HG03442 (cell line): Measurements from ENCODE around the gene CTBP2.
"Not testable (repeated sequence)": the region's sequence is repeated elsewhere in the genome, so short reads cannot be mapped to it uniquely, and the experiment has no call there.

Experiments
- ATAC-seq: cut with Tn5 transposase; IDR thresholded peaks from one replicate; pipeline ENCODE4 v1.9.1; 2021; ENCODE audit warnings: mild to moderate bottlenecking, moderate library complexity; ENCODE audit not compliant: unreplicated experiment

Gene CTBP2

DNA sequence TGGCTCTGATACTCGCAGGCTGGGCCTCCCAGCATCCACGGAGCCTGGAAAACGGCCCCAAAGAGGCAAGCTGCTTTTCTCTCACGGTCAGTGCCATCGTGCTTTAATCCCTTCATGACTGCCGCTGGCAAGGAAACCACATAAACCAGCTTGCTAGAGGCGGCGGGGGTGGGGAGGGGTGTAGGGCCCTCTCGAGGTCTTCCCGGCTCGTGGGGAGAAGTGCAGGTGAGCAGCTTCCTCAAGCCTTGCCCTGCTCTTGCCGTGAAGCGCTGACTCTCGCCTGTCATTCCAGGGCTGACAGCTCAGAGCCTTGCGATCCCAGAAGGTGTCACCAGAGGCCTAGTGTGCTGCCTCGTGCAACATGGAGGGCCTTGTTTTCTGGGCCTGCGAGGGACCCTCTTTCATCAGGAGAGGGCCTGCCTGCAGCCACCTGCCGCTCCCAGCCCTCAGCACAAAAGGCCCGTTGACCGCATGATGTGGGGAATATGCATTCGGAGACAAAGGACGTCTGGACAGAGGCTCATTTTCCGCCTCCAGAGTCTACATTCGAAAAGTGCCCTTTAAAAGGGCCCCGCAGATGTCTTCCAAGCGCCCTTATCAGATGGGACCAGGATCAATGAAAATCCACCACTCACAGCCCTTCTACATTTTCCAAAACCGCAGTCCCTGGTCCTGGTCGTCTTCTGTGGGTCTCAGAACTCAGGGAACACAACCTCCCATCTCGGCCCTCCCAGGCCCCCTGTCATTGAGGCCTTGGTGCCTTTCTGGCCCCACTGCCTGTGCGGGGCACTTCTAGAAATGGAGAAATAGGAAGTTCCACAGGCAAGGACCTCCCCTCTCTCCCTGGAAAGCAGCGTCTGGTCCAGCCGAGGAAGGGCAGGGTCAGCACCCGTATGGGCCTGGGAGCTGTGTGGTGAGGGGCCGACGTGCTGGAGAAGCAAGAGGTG, 159.7 kb downstream of the CTBP2 start:
- ATAC-seq, result no peak

DNA sequence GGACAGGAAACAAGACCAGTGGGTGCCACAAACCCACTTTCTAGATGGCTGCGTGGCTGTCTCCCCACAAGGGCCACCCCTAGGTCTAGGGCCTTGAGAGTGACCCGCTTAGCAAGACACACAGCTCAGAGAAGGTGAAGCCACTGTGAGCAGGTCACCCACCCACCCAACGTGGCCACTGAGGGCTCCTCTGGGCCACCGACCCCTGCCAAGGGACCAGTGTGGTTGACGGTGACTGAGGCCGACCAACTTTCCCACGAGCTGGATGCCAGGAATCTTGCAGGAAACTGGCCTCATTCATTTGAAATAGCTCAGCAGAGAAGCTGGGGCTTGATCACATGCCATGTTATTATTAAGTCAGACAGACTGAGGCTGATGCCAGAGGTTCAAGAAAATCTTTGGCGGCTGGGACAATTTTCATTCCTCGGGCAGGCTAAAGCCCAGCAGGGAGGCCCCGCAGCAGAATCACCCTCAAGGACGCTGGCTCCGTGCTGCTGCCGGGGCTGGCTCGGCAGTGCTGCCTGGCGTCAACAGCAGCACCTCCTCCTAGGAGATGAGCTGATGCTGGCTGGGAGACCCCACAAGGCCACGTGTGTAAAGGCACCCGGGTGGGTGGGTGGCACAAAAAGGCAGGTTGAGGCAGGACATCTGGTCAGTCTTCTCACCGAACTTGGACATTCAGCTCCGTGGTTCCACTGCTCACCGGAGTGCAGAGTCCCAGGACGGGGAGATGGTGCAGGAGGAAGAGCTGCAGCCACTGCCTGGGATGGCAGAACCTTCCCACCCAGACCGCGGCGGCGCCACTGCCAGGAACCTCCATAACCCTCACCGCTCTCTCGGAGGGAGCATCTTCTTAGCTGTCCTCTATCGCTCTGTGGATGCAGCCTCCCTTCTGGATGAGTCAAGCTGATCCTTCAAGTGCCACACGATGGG, 160.7 kb downstream of the CTBP2 start:
- ATAC-seq, result no peak

DNA sequence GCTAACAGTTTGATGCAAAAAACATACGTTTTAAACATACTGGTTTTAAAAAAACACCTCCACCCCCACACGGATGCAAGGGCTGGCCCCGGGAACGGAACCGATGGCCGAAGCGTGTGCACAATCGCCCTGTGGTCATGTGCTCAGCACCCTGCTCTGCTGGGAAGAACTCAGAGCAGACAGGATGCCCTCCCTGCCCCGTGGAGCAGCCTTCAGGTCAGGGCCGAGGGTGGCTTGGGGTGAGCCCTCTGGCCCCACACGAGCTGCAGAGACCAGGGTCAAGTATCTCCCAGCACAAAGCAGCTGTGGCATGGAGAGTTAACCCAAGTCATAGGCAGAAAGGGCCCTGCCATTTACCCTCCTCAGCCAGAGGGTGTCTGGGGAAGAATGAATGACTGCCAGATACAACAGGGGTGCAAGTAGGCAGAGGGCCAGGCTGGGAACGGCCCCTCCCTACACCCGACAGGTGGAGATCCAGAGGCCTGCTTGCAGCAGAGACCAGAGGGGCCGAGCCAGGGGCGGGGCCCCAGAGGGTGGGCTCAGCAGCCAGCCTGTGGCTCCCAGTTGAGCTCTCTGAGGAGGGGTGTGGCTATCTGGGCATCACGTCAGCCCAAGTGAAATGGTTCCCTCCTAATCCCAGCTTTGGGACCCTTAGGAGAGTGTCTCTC, 161.6 kb downstream of the CTBP2 start:
- ATAC-seq, result no peak

DNA sequence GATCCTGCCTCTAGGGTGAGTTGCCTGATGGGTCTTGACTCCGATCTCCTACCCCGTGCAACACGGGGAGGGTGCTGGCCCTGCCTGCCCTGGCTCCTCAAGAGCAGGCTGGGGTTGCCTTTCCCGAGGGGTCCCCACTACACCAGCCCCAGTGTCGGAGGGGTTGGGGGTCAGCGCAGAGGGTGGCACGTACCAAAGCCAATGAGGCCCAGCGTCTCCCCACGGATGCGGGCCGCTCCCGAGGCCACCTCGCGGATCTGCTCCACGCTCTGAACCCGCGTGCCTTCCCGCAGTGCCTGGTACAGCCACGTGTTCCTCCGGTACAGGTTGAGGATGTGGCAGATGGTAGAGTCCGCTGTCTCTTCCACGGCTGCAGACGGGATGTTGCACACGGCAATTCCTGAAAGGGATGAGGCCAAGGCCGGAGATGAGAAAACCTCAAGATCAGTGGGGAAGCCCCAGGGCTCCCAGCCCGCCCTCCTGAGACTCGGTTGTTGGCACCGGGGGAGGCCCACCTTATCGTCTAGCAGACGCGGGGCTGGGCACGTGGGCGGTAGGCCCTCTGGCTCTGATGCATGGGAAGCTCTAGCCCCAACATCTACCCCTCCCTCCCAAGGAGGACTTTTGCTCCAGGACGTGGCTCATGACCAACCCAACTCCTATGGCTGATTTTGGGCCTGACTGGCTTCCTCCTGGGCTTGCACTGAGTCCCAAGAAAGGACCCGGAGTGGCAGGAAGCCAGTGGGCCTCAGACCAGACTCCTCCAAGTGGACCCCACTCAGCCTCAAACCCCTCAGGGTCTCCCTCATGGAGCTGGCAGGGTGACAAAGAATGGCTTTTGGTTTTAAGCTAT, 162.4 kb downstream of the CTBP2 start:
- ATAC-seq, result no peak

DNA sequence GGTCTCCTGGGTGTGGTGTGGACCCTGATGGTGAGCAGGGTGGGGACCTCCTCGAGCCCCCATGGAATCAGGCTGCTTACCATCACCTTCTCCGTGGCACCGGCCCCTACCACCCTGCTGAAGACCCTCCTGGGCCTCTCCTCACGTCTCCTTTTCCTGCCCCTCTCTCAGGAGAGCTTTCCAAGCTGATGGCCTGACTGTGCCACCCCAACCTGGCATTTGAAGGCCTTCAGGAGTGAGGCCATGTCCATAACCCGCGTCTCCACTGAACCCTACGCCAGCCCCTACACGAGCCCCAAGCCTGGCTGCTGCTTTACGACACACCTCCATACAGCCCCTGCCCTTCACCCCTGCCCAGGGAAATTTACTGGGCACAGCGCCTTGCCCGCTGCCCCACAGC, 163.1 kb downstream of the CTBP2 start:
- no peak for ATAC-seq

DNA sequence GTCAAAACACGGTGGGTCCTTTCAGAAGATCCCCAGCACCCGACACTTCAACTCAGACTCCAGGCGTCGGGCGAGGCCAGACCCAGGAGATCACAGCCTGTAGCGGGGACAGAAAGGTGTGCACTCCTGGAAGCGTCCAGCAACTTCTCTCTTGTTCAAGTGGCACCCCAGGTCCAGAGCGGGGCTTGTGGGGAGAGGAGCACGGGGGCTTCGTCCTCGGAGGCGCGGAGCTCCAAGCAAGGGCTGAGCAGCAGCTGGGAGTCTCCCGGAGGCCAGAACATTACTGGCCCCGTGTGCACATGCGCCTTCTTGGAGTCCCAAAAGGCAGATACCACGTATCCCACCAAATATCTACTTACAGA, 163.5 kb downstream of the CTBP2 start:
- ATAC-seq, result no peak

DNA sequence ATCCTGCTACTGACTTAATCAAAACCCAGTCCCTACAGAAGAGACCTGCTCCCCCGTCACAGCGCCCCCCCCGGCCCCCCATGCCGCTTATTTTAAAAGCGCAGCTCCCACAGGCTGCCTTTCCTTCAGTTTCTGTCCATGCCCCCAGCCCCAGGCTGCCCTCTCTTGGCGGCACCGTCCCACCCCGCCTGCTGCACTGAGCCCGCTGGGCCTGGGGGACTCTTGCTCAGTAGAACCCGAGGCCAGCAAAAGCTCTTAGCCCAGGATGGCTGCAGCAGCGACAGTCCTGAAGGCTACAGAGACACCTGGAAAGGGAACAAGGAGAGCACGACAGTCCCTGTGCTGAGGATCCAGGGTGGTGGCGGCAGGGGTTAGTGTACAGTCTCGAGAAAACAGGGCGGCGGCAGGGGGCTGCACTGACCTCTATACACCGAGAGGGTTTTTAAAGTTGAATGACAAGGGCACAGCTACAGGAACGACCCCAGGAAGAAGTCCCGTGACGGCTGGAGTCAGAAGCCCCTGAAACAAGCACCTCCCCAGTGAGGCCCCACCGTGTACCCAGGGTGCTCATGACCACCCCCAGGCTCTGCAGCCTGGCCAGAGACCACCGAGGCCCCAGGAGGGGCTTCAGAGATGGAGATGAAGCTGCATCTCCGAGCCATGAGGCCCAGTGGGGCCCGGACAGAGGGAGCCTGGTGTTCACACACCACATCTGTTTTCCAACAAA, 164.1 kb downstream of the CTBP2 start:
- no peak for ATAC-seq

DNA sequence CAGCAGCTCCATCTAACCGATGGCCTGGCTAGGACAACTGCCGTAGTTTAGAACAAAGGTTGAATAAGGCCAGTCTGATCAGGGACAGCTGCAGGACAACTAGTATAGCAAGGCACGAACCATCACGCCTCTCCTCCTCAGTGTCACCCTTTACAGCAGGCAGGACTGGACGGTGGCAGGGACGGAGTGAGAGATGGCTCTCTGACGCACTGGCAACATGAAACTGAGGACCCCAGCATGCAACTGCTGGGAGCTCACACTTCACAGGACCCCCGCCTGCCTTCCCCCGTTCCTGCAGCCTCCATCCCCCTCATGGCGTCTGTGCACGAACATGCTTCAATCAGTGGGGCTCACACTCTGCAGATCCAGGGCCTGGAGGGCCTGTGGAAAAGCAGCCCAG, 164.8 kb downstream of the CTBP2 start:
- no peak for ATAC-seq

DNA sequence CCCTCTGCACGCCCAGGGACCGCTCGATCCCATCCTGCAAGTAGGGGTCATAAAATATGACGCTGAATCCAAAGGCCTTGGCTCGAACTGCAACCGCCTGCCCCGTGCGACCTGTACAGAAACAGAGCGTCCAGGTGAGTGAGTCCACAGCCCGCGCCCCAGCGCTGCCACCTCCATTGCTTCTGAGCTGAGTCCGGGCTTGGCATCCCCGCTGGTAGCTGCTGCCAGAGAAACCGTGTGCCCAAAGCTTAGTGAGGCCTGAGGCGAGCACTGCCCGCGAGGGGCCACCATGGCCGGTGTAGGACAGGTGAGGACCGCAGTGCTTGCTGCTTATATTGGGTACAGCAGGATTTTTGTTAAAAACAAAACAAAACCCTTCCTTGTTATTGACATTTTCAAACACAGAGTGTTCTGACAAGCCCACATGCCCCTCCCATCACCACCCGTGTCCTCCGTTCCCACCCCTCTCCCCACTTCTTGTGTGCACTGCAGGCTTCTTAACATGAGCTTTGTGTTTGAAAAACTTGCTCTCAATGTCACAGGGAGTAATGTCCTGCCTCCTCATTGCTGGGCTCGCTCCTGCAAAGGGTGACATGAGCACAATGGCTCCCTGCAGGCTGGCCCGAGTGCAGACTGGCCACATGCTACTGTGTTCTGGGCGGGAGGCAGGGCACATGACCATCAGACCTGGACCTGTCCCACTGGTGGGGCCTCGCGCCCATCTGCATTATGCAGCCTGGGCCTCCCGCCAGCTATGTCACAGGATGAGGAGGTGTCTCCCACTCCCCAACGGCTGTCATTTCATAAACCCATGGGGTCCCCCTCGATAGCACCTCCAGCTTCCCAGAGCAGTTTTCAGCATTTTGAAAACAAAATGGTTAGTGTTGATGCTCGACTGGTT, 165.5 kb downstream of the CTBP2 start:
- ATAC-seq, result no peak

DNA sequence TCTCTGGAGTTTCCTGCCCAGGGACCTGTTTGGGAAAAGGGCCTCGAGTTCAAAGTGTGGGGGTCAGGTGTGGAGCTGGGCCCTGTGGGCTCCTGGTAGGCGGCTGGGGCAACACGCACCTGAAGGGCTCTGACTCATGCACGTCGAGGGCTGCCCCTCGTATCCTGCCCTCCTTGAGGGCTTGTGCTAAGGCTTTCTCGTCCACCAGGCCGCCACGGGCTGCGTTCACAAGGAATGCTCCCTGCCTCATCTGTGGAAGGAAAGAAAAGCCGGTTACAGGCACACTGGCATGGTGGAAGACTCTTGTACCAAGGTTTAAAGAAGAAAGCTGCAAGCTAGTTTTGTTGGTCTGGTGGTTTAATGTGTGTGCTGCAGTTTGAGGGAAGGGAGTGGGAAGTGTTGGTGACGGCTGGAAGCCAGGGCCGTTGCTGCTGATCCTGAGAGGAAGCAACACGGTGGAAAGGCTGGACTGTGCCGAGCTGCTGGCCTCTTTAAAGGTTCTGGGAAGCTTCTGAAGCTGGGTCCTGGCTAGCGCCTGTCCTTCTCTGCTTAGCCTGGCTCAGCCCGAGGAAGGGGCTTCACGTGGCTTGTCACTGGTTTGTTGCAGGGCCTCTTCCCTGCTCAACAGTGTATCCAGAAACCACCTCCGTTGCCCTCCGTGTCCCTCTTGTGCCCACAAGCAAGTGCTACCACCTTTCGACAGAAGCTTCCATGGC, 166.5 kb downstream of the CTBP2 start:
- ATAC-seq, result no peak

DNA sequence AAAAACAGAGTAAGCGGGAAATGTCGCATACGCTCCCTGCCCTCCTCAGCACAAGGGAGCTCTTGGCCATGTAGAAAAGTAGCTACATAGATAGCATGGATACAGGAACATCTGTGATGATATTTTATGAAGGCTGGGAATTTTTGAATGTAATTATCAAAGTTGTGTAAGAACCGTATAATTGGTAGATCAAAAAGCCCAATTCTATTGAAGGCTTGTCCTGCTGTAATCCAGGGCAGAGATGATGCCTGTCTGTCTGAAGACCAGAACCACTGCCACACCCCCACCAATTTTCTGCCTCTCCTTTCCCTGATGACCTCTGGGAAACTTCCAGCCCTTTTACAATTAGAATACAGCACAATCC, 167.0 kb downstream of the CTBP2 start:
- no peak for ATAC-seq

DNA sequence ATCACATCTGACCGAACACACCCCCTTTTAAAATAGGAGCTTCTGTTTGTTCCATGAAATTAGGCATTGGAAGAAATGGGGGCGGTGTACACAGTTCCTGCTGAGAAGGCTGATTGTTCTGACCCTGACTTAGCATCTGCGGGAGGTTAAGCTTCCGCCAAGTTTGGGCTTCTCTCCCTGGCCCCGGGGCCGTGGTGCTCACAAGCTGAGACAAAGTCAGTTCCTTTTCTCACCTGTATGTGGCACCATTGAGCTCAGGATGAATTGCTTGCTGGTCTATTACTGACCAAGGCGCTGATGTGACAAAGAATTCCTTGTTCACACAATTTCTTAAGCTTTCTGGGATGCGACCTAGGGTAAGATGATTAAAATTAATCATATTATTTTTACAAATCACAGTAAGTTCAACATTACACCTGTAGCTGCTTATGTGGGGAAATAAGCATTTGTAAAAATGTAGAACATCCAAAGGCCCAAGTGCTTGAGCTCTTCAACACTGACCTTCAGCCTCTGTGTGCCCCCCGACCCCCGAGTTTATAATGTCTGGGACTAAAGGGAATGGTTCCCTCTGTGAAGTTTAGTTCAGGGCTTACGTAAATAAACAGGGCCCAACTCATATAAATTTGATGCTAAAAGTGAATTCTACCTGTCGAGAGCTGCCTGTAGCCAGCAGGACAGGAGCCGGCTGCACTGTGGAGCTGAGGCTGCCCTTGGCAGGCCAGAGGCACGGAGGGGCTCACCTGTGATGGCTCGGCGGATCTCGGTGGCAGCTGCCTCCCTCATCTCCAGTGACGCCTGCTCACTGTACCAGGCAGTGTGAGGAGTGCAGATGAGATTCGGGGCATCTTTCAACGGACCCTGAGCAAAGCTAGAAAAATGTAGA, 167.7 kb downstream of the CTBP2 start:
- peak; percentile 43 for ATAC-seq

DNA sequence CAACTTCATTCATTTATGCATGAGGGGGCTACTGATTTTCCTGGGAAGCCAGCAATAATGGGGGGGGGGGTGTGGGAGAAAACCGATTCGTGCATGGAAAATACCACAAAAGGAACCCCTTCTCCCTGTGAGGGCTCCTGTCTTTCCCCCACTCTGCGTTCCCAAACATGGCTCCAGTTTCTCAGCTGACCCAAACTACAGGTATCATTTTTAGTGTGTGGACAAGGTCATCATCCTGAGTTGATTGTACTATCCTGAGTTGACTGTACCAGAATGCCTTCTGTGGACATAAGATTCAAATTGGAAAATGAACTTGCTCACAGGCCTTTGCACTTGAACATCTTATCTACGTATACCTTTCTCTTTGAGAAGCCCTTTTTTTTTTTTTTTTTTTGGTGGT, 168.5 kb downstream of the CTBP2 start:
- no peak for ATAC-seq

DNA sequence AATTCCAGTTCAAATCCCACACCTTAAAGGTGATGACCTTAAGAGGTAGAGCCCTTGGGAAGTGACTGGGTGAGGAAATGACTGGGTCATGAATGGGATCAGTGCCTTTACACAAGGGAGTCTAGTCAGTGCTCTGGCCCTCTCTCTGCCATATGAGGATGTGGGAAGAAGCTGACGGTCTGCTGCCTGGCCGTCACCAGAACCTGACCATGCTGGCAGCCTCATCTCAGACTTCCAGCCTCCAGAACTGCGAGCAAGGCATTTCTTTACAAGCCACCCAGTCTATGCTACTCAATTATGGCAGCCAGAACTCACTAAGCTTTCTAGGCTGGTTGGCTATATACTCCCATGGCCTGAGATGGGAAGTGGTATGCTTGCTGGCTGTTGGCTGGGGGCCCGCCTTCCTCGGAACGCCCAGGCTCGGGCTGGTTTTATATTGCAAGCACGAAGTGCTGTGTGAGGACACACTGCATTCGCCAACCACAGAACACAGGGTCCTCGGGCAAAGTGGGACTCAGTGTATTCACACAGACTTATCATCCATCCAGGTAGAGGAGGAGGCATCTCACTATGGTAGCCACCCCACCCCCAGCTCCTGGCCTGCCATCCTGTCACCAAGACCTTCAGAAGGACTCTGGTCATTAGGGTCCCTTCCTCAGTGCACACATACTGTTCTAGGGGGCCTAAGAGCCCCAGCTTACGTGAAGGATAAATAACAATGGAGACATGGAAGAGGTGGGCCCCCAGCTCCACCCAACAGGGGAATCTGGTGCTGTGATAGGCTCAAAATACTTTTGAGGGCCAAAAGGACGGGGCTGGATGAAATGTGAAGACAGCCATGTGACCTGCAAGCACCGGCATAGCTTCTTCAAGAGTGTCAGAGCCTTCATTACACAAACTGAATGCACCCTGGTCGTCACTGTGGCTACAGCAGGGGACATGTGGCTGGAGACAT, 169.4 kb downstream of the CTBP2 start:
- ATAC-seq, result no peak

DNA sequence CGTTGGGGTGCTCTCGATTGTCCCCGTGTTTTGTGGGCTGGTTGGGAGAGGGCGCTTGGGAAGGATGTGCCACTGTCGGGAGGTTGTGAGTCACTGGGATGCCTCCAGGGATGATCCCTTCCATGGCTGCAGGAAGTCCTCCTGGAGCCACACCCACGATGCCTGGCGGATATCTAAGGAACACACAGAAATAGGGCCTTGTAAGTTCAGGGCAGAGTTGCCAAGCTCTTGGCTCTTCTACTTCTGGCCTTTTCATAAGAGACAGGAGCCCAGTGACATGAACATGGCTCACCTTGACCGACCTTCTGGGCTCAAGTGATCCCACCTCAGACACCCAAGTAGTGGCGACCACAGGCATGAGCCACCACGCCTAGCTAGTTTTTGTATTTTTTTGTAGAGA, 170.8 kb downstream of the CTBP2 start:
- no peak for ATAC-seq

DNA sequence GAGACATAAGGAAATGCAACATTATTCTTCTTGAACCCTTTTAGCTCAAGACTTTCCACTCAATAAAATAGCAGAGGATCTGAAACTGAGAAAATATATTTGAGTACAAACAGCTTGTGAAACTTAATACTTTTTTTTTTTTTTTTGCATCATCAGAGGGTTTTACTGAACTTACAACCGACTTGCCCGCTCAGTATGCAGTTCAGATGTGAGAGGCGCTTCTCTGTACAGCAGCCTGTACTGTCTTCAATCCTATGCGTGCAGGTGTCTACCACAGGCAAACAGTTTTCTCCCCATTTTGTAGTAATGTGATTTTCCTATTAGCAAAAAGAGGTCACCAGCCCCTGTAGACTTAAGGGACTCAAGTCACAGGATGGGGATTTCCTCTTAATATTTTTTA, 171.6 kb downstream of the CTBP2 start:
- ATAC-seq, result not testable (repeated sequence)
